ENCODE data around the gene OR12D1. TPM values are rescaled to one million over a fixed set of nuclear protein-coding genes. Genes with fewer than 3 reads are reported as not detected.

Gene OR12D1
- total RNA-seq, 1 donor: not detected

DNA sequence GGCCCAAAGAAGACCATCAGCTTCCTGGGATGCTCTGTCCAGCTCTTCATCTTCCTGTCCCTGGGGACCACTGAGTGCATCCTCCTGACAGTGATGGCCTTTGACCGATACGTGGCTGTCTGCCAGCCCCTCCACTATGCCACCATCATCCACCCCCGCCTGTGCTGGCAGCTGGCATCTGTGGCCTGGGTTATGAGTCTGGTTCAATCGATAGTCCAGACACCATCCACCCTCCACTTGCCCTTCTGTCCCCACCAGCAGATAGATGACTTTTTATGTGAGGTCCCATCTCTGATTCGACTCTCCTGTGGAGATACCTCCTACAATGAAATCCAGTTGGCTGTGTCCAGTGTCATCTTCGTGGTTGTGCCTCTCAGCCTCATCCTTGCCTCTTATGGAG is 47.3 kb downstream of the OR12D1 start:
- no peak for DNase-seq (ENCODE audit: low read depth in 2 of 3, low spot score in 2 of 3)

DNA sequence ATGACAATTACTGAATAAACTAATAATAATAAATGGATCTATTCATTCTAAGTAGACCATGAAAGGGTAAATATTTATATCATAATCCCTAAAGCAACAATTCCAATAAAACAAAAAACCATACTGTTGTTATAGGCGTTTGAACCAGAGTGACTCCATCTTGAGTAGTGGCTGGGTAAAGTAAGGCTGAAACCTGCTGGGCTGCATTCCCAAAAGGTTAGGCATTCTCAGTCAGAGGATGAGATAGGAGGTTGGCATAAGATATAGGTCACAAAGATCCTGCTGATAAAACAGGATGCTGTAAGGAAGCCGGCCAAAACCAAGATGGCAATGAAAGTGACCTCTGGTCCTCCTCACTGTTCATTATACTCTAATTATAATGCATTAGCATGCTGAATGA is 50.6 kb downstream of the OR12D1 start:
- DNase-seq (ENCODE audit: low read depth in 2 of 3, low spot score in 2 of 3): no peak

DNA sequence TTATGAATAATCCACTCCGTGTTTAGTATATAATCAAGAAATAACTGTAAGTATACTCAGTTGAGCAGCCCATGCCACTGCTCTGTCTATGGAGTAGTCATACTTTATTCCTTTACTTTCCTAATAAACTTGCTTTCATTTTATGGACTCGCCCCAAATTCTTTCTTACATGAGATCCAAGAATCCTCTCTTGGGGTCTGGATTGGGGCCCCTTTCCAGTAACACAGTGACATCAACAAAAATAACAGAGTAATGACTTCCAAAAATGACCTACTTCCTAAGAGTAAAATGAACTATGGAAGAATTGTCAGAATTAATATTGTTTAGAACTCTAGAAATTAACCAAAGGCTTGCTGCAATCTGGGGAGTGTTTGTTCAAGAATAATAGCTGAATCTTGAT is 51.1 kb downstream of the OR12D1 start:
- no peak for DNase-seq (ENCODE audit: low read depth in 2 of 3, low spot score in 2 of 3)

DNA sequence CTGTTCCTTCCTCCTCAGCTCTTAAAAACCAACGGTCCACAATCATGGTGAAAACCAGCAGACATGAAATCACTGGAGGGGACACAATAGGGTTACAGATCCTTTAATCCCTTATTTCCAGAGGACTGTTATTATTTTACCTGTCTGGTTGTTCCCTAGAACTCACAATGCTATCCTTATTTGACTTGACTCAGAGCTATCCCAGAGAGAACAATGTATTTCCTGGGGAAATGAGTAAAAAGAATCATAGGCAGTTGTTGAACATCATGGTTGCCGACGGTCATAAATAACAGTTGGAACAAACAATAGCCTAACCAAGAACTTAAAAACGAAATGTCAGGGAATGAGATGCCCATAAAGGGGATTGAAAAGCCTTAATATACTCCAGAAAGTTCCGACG is 51.5 kb downstream of the OR12D1 start:
- DNase-seq (ENCODE audit: low read depth in 2 of 3, low spot score in 2 of 3): no peak

Other genes with a start within 250 kb of the OR12D1 start
- gene OR2J2, start 244.0 kb upstream of the OR12D1 start, total RNA-seq: under 0.01 TPM
- not detected for gene OR14J1, start 113.2 kb upstream of the OR12D1 start, total RNA-seq
- gene OR5V1, start 46.1 kb upstream of the OR12D1 start, total RNA-seq: not detected
- not detected for gene OR12D3, start 39.6 kb upstream of the OR12D1 start, total RNA-seq
- not detected for gene OR12D2, start 19.3 kb upstream of the OR12D1 start, total RNA-seq
- under 0.01 TPM for gene OR10C1, start 24.4 kb downstream of the OR12D1 start, total RNA-seq
- not detected for gene OR11A1, start 42.1 kb downstream of the OR12D1 start, total RNA-seq
- gene OR2H1, start 42.2 kb downstream of the OR12D1 start, total RNA-seq: not detected
- gene MAS1L, start 73.0 kb downstream of the OR12D1 start, total RNA-seq: not detected
- gene UBD, start 144.8 kb downstream of the OR12D1 start, total RNA-seq: not detected
- gene OR2H2, start 170.2 kb downstream of the OR12D1 start, total RNA-seq: under 0.01 TPM
- gene GABBR1, start 218.3 kb downstream of the OR12D1 start, total RNA-seq: 19.1 TPM
- gene MOG, start 242.2 kb downstream of the OR12D1 start, total RNA-seq: not detected

Measured in hematopoietic multipotent progenitor cell (in vitro differentiated cells).